ENCODE results near the gene PCSK6. TPM values are rescaled to one million over a fixed set of nuclear protein-coding genes. Genes with fewer than 3 reads are reported as not detected.

PCSK6 gene
- polyA plus RNA-seq, 1 experiment: 0.29 TPM

GRCh38 chr15:101390060-101390459, 99.4 kb downstream of the PCSK6 start:
- POLR2A ChIA-PET: no interaction called here
- no peak for DNase-seq (ENCODE audit: low read depth)
- CTCF ChIA-PET: no interaction called here
- TF ChIP-seq, protein P1, sequence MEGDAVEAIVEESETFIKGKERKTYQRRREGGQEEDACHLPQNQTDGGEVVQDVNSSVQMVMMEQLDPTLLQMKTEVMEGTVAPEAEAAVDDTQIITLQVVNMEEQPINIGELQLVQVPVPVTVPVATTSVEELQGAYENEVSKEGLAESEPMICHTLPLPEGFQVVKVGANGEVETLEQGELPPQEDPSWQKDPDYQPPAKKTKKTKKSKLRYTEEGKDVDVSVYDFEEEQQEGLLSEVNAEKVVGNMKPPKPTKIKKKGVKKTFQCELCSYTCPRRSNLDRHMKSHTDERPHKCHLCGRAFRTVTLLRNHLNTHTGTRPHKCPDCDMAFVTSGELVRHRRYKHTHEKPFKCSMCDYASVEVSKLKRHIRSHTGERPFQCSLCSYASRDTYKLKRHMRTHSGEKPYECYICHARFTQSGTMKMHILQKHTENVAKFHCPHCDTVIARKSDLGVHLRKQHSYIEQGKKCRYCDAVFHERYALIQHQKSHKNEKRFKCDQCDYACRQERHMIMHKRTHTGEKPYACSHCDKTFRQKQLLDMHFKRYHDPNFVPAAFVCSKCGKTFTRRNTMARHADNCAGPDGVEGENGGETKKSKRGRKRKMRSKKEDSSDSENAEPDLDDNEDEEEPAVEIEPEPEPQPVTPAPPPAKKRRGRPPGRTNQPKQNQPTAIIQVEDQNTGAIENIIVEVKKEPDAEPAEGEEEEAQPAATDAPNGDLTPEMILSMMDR (IDR thresholded peaks at IDR 0.05; ENCODE audit: insufficient read depth, low read depth, low read length): no peak
- Histone ChIP-seq H3K27me3 (ENCODE audit: control insufficient read depth, insufficient read depth, low read length) (peaks cover 3% of the 10 kb centered on the region; the same call in 1 of the 2 replicates), H3K4me3 (ENCODE audit: low read depth, low read length) (no peak overlapping the region), H3K36me3 (ENCODE audit: control insufficient read depth, insufficient read depth, low read length) (no peaks in the 10 kb centered on the region)

DNA sequence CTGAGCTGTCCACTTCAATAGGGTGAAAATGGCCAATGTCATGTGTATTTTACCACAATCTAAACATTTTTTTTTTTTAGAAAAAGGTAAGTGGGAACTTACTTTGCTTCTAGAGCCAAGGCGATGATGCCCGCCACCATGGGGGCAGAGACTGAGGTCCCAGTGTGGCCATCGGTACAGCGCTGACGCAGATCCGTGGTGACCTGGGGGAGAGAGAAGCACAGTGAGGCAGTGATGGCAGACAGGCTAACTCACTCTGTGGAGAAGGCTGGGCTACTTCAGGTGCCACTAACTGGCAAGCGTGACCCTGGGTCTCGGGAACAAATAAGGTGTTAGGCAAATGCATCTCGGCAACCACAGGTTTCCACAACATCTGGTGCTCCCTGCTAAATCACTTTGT, 100.1 kb downstream of the PCSK6 start:
- Histone ChIP-seq H3K4me3 (ENCODE audit: low read depth, low read length) (no peak overlapping the region), H3K36me3 (ENCODE audit: control insufficient read depth, insufficient read depth, low read length) (no peaks in the 10 kb centered on the region), H3K27me3 (ENCODE audit: control insufficient read depth, insufficient read depth, low read length) (peaks cover 3% of the 10 kb centered on the region; the same call in 1 of the 2 replicates)
- no peak for DNase-seq (ENCODE audit: low read depth)
- TF ChIP-seq, protein P1 (IDR thresholded peaks at IDR 0.05; ENCODE audit: insufficient read depth, low read depth, low read length): no peak
- ChIA-PET POLR2A (no interaction called here), CTCF (interaction anchor here (0.7 kb wide), 1 partner anchor 178 kb away, joined by 3 read pairs; no protein-coding TSS in a partner anchor)

DNA sequence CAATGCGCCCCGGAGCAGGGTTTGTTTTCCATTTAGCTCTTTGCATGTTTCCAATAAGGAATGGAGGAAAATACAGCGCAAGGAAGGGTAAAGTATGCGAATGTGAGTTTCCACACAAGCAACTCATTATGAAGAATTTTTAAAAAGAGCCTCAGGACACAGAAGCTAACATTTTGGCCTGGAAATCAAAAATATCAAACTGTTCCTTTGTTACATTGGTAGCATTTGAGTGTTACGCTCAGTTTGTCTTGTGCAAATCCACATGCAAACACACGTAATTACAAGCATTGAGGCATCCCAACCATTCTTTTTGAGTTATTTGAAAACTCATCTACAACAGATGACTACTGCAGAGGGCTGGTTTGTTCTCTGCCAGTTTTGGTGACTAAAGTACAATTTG, 101.5 kb downstream of the PCSK6 start:
- Histone ChIP-seq H3K36me3 (ENCODE audit: control insufficient read depth, insufficient read depth, low read length) (no peaks in the 10 kb centered on the region), H3K27me3 (ENCODE audit: control insufficient read depth, insufficient read depth, low read length) (peaks cover 2% of the 10 kb centered on the region; the same call in 1 of the 2 replicates), H3K4me3 (ENCODE audit: low read depth, low read length) (no peak overlapping the region)
- POLR2A ChIA-PET: no interaction called here
- no peak for DNase-seq (ENCODE audit: low read depth)
- TF ChIP-seq, protein P1 (IDR thresholded peaks at IDR 0.05; ENCODE audit: insufficient read depth, low read depth, low read length): no peak
- CTCF ChIA-PET: interaction anchor here (0.6 kb wide), 1 partner anchor 125 kb away, joined by 3 read pairs; no protein-coding TSS in a partner anchor

GRCh38 chr15:101387574-101387973, 101.9 kb downstream of the PCSK6 start:
- Histone ChIP-seq H3K36me3 (ENCODE audit: control insufficient read depth, insufficient read depth, low read length) (no peaks in the 10 kb centered on the region), H3K4me3 (ENCODE audit: low read depth, low read length) (no peak overlapping the region), H3K27me3 (ENCODE audit: control insufficient read depth, insufficient read depth, low read length) (peaks cover 2% of the 10 kb centered on the region; the same call in 1 of the 2 replicates)
- CTCF ChIA-PET: no interaction called here
- TF ChIP-seq, protein P1 (IDR thresholded peaks at IDR 0.05; ENCODE audit: insufficient read depth, low read depth, low read length): no peak
- POLR2A ChIA-PET: no interaction called here
- no peak for DNase-seq (ENCODE audit: low read depth)

DNA sequence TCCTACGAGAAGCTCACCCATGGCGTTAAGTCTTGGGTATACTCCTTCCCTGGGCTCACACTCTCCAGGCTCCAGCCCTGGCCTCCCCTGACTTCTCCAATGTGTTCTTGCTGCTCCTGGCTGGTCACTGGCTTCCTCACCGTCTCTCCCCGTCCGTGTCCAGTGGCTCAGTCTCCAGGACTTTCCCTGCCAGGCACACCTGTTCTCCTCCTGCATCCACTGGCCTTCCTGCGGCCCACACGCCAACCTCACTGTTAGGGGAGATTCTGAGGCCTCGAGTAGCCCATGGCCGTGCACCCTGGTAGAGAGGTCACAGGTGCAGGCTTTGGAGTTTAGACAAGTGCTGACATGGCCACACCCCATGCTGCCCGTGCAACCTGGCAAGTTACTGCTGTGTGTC, 102.5 kb downstream of the PCSK6 start:
- ChIA-PET CTCF (no interaction called here), POLR2A (no interaction called here)
- peaks cover 2% of the 10 kb centered on the region; the same call in 1 of the 2 replicates for H3K27me3 ChIP-seq (ENCODE audit: control insufficient read depth, insufficient read depth, low read length)
- H3K36me3 ChIP-seq (ENCODE audit: control insufficient read depth, insufficient read depth, low read length): no peaks in the 10 kb centered on the region
- TF ChIP-seq, protein P1 (IDR thresholded peaks at IDR 0.05; ENCODE audit: insufficient read depth, low read depth, low read length): no peak
- DNase-seq (ENCODE audit: low read depth): no peak
- H3K4me3 ChIP-seq (ENCODE audit: low read depth, low read length): no peak overlapping the region

All from BJ (cell line).